Measurements from ENCODE around the gene NTNG1. TPM values are rescaled to one million over a fixed set of nuclear protein-coding genes. Genes with fewer than 3 reads are reported as not detected.

Gene NTNG1
- total RNA-seq, 1 donor from 2014 or later = 3.2 TPM

DNA sequence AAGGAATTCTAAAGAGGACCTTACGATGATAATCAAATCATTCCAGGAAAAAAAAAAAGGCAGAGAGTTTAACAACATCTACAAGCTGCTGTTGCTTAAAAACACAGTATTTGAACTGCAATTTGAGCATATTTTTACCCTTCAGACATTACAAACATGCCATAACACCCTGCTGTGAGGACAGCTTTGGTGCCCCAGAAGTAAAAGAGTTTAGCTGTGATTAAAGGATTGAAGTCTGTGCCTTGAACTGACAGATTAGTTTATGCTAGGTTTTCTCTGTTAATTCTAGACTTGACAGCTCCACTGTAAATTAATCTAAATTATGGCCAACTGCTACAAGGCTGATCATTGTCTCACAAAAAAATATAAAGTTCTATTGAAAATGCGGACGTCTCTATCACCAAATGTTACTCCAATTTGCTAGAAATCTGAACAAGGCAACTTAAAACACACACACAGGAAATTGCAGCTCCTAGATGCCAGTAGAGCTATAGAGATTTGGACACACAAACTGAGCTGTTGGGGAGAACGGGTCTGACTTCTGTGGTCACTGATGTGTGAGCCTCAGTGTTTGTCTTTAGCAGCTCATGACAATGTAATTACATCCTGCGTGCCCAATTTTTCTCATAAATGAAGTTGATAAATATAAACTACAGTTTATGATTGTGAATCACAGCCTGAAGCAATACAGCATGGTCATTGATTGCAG, 217.9 kb downstream of the NTNG1 start:
- no peaks in the 10 kb centered on the region for H3K27me3 Mint-ChIP-seq (ENCODE audit: unreplicated experiment)
- peaks cover 16% of the 10 kb centered on the region for H3K4me1 Mint-ChIP-seq (ENCODE audit: unreplicated experiment)
- TF ChIP-seq, protein P1, sequence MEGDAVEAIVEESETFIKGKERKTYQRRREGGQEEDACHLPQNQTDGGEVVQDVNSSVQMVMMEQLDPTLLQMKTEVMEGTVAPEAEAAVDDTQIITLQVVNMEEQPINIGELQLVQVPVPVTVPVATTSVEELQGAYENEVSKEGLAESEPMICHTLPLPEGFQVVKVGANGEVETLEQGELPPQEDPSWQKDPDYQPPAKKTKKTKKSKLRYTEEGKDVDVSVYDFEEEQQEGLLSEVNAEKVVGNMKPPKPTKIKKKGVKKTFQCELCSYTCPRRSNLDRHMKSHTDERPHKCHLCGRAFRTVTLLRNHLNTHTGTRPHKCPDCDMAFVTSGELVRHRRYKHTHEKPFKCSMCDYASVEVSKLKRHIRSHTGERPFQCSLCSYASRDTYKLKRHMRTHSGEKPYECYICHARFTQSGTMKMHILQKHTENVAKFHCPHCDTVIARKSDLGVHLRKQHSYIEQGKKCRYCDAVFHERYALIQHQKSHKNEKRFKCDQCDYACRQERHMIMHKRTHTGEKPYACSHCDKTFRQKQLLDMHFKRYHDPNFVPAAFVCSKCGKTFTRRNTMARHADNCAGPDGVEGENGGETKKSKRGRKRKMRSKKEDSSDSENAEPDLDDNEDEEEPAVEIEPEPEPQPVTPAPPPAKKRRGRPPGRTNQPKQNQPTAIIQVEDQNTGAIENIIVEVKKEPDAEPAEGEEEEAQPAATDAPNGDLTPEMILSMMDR (IDR thresholded peaks at IDR 0.05; ENCODE audit: unreplicated experiment) = no peak
- H3K27ac Mint-ChIP-seq (ENCODE audit: unreplicated experiment) = no peak overlapping the region
- no peak for DNase-seq (ENCODE audit: low spot score)
- H3K4me3 Mint-ChIP-seq (ENCODE audit: unreplicated experiment) = no peak overlapping the region
- no peaks in the 10 kb centered on the region for H3K9me3 Mint-ChIP-seq (ENCODE audit: unreplicated experiment)
- no peaks in the 10 kb centered on the region for H3K36me3 Mint-ChIP-seq (ENCODE audit: low read depth, unreplicated experiment)

DNA sequence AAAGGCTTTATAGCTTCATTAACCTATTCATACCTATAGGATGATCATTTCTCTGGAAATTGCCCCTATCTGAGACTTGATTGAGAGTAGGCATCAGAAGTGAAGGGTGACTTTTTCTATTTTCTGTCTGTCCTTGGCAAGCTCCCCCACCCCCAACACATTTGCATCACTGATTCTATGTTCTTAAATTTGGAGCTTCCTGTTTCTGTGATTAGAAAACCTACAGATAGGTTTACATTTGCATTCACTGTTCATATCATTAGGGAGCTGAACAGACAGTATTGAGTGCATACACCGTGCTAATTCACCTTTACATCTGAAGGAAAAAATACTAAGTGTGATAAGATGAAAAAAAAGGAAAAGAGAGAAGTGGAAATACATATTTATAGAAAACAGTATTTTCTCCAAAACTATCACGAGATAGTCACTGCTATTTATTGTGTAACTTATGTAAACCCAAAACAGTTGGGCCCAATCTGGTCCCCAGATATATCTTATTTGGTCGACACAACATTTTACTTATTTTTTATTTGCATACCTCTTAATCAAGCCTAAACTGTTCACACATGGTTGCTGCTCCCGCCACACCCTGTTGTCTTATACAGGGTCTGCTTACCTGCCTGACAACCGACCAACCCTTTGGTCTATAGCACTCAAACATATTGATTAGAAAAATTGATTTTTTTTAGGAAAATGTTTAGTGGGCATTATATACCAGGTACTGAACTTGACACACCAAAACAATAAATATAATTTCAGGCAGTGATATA, 218.8 kb downstream of the NTNG1 start:
- Mint-ChIP-seq H3K27ac (ENCODE audit: unreplicated experiment) (no peak overlapping the region), H3K36me3 (ENCODE audit: low read depth, unreplicated experiment) (no peaks in the 10 kb centered on the region), H3K27me3 (ENCODE audit: unreplicated experiment) (no peaks in the 10 kb centered on the region), H3K4me1 (ENCODE audit: unreplicated experiment) (peaks cover 16% of the 10 kb centered on the region), H3K4me3 (ENCODE audit: unreplicated experiment) (no peak overlapping the region), H3K9me3 (ENCODE audit: unreplicated experiment) (no peaks in the 10 kb centered on the region)
- TF ChIP-seq, protein P1 (IDR thresholded peaks at IDR 0.05; ENCODE audit: unreplicated experiment) = no peak
- DNase-seq (ENCODE audit: low spot score) = no peak

DNA sequence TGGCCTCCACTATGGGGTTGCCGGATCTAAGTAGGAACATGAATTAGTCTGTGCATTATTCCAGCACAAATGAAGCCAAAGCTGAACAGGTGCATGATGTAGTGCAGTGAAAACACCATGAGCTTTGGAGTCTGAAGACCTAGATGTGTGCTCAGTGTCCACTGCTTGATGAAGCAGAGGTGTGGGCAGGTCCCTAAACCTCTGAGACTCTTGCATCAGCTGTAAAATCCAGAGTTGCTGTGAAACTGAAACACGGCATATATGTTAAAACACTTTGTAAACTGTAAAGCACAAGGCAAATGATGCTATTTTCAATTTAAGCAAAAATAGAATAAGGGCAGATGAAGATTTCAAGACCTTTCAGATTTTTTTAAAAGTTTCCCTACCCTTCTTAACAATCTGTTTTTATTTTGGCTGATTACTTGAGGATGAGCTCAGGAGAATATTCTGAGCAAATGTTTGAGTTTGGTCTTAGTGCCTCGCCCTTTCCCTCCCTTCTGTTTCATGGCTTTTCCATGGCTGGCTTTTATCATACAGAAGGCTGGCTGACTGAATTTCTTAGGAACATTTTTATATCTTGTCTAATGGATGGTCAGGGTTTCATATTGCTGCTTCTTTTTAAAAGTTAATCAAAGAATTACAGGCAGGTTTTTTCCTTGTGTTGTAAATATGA, 221.8 kb downstream of the NTNG1 start:
- Mint-ChIP-seq H3K36me3 (ENCODE audit: low read depth, unreplicated experiment) (no peaks in the 10 kb centered on the region), H3K4me3 (ENCODE audit: unreplicated experiment) (no peak overlapping the region), H3K27me3 (ENCODE audit: unreplicated experiment) (no peaks in the 10 kb centered on the region), H3K4me1 (ENCODE audit: unreplicated experiment) (peaks cover 16% of the 10 kb centered on the region), H3K9me3 (ENCODE audit: unreplicated experiment) (no peaks in the 10 kb centered on the region), H3K27ac (ENCODE audit: unreplicated experiment) (no peak overlapping the region)
- TF ChIP-seq, protein P1 (IDR thresholded peaks at IDR 0.05; ENCODE audit: unreplicated experiment) = no peak
- no peak for DNase-seq (ENCODE audit: low spot score)

DNA sequence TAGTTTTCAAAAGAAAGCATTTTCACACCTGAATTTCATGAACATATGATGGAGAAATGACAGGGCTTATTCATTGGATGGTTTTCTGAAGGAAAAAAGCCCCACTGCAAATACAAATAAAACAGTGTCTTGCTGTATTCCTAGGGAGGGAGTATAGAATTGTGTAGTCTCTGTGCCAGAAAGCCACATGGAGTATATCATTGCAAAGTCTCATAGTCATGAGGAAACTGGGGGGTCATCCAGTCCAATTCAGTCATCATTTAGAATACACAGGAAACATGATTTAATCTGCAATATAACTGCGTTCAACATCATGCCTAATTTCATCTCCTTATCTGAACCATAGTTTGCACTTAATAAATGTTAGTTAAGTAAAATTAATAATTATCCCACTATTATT, 222.3 kb downstream of the NTNG1 start:
- peaks cover 15% of the 10 kb centered on the region for H3K4me1 Mint-ChIP-seq (ENCODE audit: unreplicated experiment)
- H3K4me3 Mint-ChIP-seq (ENCODE audit: unreplicated experiment) = no peak overlapping the region
- no peaks in the 10 kb centered on the region for H3K9me3 Mint-ChIP-seq (ENCODE audit: unreplicated experiment)
- H3K36me3 Mint-ChIP-seq (ENCODE audit: low read depth, unreplicated experiment) = no peaks in the 10 kb centered on the region
- no peaks in the 10 kb centered on the region for H3K27me3 Mint-ChIP-seq (ENCODE audit: unreplicated experiment)
- H3K27ac Mint-ChIP-seq (ENCODE audit: unreplicated experiment) = no peak overlapping the region
- TF ChIP-seq, protein P1 (IDR thresholded peaks at IDR 0.05; ENCODE audit: unreplicated experiment) = no peak
- DNase-seq (ENCODE audit: low spot score) = no peak
